IMR-90 (cell line): ENCODE results near the gene GHR. TPM values are rescaled to one million over a fixed set of nuclear protein-coding genes. Genes with fewer than 3 reads are reported as not detected.

Source experiments
- ATAC-seq: fragments of 200-7000 bp; cut with Tn5 transposase; 2 replicates; pipeline ENCODE4 v1.9.1; 2020; ENCODE audit warnings: low read depth, mild to moderate bottlenecking, moderate library complexity
- BruUV-seq: library from RNA; stranded (reverse); fragments of 400-500 nt; replicated peaks from 2 replicates; lab custom pipeline; 2021; lab: Mats Ljungman, UMichigan
- CTCF ChIA-PET: fragments of 300-600 bp; formaldehyde crosslinking; extraction: SDS; loops from one replicate; lab custom pipeline; 2021; ENCODE audit warnings: antibody characterized with exemption; lab: Yijun Ruan, JAX
- POLR2A ChIA-PET: fragments of 300-600 bp; sonication (Branson Sonifier 250); formaldehyde crosslinking; loops from one replicate; lab custom pipeline; 2022; ENCODE audit warnings: antibody characterized with exemption; ENCODE audit not compliant: unreplicated experiment; lab: Charles Lee
- DNase-seq: peaks from one replicate; pipeline ENCODE4 v3.0.0; 2013
- H2AFZ ChIP-seq: replicated peaks from 2 replicates; pipeline ENCODE3; 2013; ENCODE audit warnings: low read length, mild to moderate bottlenecking; ENCODE audit not compliant: poor library complexity
- H2AK5ac ChIP-seq: 2 replicates; pipeline ENCODE4 v1.6.1; 2013; ENCODE audit warnings: low read depth, low read length, inconsistent platforms
- H2AK9ac ChIP-seq: replicated peaks from 2 replicates; pipeline ENCODE3; 2013; ENCODE audit warnings: mild to moderate bottlenecking, low read depth, low read length, moderate library complexity; ENCODE audit not compliant: poor library complexity
- H2BK120ac ChIP-seq: 2 replicates; pipeline ENCODE4 v1.6.1; 2013; ENCODE audit warnings: low read depth, low read length, inconsistent platforms
- H2BK15ac ChIP-seq: 3 replicates; pipeline ENCODE4 v1.6.1; 2013; ENCODE audit warnings: low read depth, low read length, inconsistent platforms
- H2BK20ac ChIP-seq: 2 replicates; pipeline ENCODE4 v1.6.1; 2013; ENCODE audit warnings: low read depth, mild to moderate bottlenecking, inconsistent platforms, low read length, moderate library complexity
- H2BK5ac ChIP-seq: 2 replicates; pipeline ENCODE4 v1.6.1; 2013; ENCODE audit warnings: mild to moderate bottlenecking, low read depth, low read length, inconsistent platforms; ENCODE audit not compliant: poor library complexity, severe bottlenecking
- H3K14ac ChIP-seq: replicated peaks from 2 replicates; pipeline ENCODE4 v1.6.1; 2013; ENCODE audit warnings: low read depth, low read length, inconsistent platforms
- H3K18ac ChIP-seq: 2 replicates; pipeline ENCODE4 v1.6.1; 2013; ENCODE audit warnings: low read depth, low read length, control low read depth
- H3K23ac ChIP-seq: 2 replicates; pipeline ENCODE4 v1.6.1; 2013; ENCODE audit warnings: low read depth, low read length, inconsistent platforms
- H3K27ac ChIP-seq: 2 replicates; pipeline ENCODE4 v1.5.1; 2013; ENCODE audit warnings: mild to moderate bottlenecking, control low read depth, low read length; ENCODE audit not compliant: insufficient read depth
- H3K27me3 ChIP-seq: 2 replicates; pipeline ENCODE4 v1.6.1; 2013; ENCODE audit warnings: low read length; ENCODE audit not compliant: control insufficient read depth, insufficient read depth
- H3K36me3 ChIP-seq: 2 replicates; pipeline ENCODE4 v1.6.1; 2013; ENCODE audit warnings: low read length, mixed read lengths; ENCODE audit not compliant: control insufficient read depth, insufficient read depth
- H3K4ac ChIP-seq: 2 replicates; pipeline ENCODE4 v1.6.1; 2013; ENCODE audit warnings: low read depth, low read length, inconsistent platforms
- H3K4me1 ChIP-seq: 2 replicates; pipeline ENCODE4 v1.6.1; 2013; ENCODE audit warnings: low read length, mixed read lengths; ENCODE audit not compliant: control insufficient read depth, insufficient read depth
- H3K4me2 ChIP-seq: 2 replicates; pipeline ENCODE4 v1.6.1; 2013; ENCODE audit warnings: low read depth, mild to moderate bottlenecking, control low read depth, low read length, moderate library complexity
- H3K4me3 ChIP-seq: 2 replicates; pipeline ENCODE4 v1.5.1; 2013; ENCODE audit warnings: low read depth, mild to moderate bottlenecking, control low read depth, low read length, moderate library complexity; ENCODE audit not compliant: insufficient read depth
- H3K56ac ChIP-seq: 2 replicates; pipeline ENCODE4 v1.6.1; 2013; ENCODE audit warnings: low read length, inconsistent platforms; ENCODE audit not compliant: insufficient read depth; ENCODE audit errors: extremely low read depth
- H3K79me1 ChIP-seq, 2 experiments: 2 replicates each; pipeline ENCODE4 v1.6.1; 2013; ENCODE audit warnings: low read length in 2 of 2, inconsistent platforms in 1 of 2, low read depth in 1 of 2
- H3K9ac ChIP-seq: 2 replicates; pipeline ENCODE4 v1.6.1; 2013; ENCODE audit warnings: low read depth, low read length, control low read depth
- H3K9me1 ChIP-seq: 2 replicates; pipeline ENCODE4 v1.6.1; 2013; ENCODE audit warnings: low read length, inconsistent platforms; ENCODE audit not compliant: insufficient read depth
- H3K9me3 ChIP-seq: 2 replicates; pipeline ENCODE4 v1.6.1; 2013; ENCODE audit warnings: low read length; ENCODE audit not compliant: control insufficient read depth, insufficient read depth
- H4K20me1 ChIP-seq: 2 replicates; pipeline ENCODE4 v1.6.1; 2013; ENCODE audit warnings: low read length, inconsistent platforms; ENCODE audit not compliant: insufficient read depth
- H4K5ac ChIP-seq: 2 replicates; pipeline ENCODE4 v1.6.1; 2013; ENCODE audit warnings: mild to moderate bottlenecking, low read depth, low read length, control low read depth
- H4K8ac ChIP-seq, 2 experiments: 2 replicates each; pipeline ENCODE4 v1.6.1; 2013; ENCODE audit warnings: low read depth in 2 of 2, low read length in 2 of 2, control low read depth in 1 of 2, inconsistent platforms in 1 of 2
- H4K91ac ChIP-seq: 2 replicates; pipeline ENCODE4 v1.6.1; 2013; ENCODE audit warnings: low read depth, low read length, inconsistent platforms; ENCODE audit not compliant: insufficient read depth
- RCOR1 ChIP-seq: IDR thresholded peaks from 2 replicates; pipeline ENCODE4 v1.6.1; 2012; ENCODE audit warnings: mild to moderate bottlenecking, low read length, improper control_type of control experiment; ENCODE audit not compliant: insufficient replicate concordance
- WGBS, 2 experiments: methylation state at CpG; one replicate each; pipeline versions ENCODE4 v1.1.5 to v1.1.7; 2013; ENCODE audit warnings: missing lambda C conversion rate in 2 of 2; ENCODE audit not compliant: insufficient read length in 1 of 2; ENCODE audit errors: extremely low coverage in 2 of 2; 5-methylcytosine and 5-hydroxymethylcytosine counted together
- dilution Hi-C: fragments of 300-500 bp; cut with HindIII; formaldehyde crosslinking; loops from one replicate; pipeline ENCODE4 v1.14.3; 2018; ENCODE audit warnings: low sequenced_read_pairs; ENCODE audit not compliant: unreplicated experiment
- in situ Hi-C: fragments of 300-500 bp; cut with MboI; formaldehyde crosslinking; loops from 3 replicates; pipeline ENCODE4 v1.14.3; 2019; ENCODE audit warnings: low sequenced_read_pairs, inconsistent platforms, mixed read lengths
- intact Hi-C: fragments of 100-400 bp; cut with micrococcal nuclease; formaldehyde crosslinking; loops from 2 replicates; pipeline ENCODE4 v1.10.0; 2022
- polyA plus RNA-seq, 3 experiments: library from polyadenylated mRNA; depleted of rRNA; stranded (reverse); fragments of >200 nt; gene quantifications; 2 replicates each; pipeline ENCODE4 v1.2.3, GENCODE V29; 2012; ENCODE audit warnings: low replicate concordance in 1 of 3
- total RNA-seq: library from RNA; depleted of rRNA; stranded (reverse); fragments of >200 nt; gene quantifications from 2 replicates; pipeline ENCODE4 v1.2.3, GENCODE V29; 2012

The GHR gene
- total and polyA plus RNA-seq, 2 of the 4 experiments (the other 2 are of a cell fraction): 0.36 to 1.1 TPM

DNA sequence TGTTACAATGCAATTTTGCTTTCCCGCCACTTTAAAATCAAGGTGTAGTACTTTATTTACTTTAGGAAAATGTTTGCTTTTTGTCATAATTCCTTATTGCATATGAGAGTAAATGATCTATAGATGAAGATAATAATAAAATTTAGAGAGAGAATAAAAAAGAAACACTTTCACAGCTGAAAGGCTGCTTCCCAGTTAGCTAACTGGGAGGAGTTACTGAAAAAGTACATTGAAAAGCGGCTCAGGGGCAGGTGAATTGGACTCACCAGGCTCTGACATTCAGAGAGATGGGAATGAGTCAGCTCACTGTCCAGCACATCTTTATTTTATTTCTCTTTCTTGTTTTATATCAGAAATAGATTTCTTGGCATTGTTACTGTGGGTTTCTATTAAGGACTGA lies 201.7 kb downstream of the GHR start:
- no peak overlapping the region for H2BK20ac ChIP-seq
- no peak overlapping the region for H2AFZ ChIP-seq
- no peak overlapping the region for H3K4me2 ChIP-seq
- no peak overlapping the region for H2BK120ac ChIP-seq
- no peaks in the 10 kb centered on the region for H3K9me3 ChIP-seq
- H4K91ac ChIP-seq: no peak overlapping the region
- H3K9me1 ChIP-seq: no peaks in the 10 kb centered on the region
- no peaks in the 10 kb centered on the region for H3K36me3 ChIP-seq
- H3K4ac ChIP-seq: no peak overlapping the region
- H4K8ac ChIP-seq: no peak overlapping the region
- no TSS peak for BruUV-seq
- TF ChIP-seq RCOR1: no peak
- DNase-seq: no peak
- no peak overlapping the region for H3K9ac ChIP-seq
- H3K23ac ChIP-seq: no peak overlapping the region
- in situ Hi-C loops: no loop called here
- no peaks in the 10 kb centered on the region; the same call in 1 of the 2 replicates for H3K4me1 ChIP-seq
- dilution Hi-C loops: no loop called here
- H4K20me1 ChIP-seq: no peaks in the 10 kb centered on the region
- no peak overlapping the region for H2AK9ac ChIP-seq
- ChIA-PET CTCF (no interaction called here), POLR2A (no interaction called here)
- H3K4me3 ChIP-seq: no peak overlapping the region
- no peaks in the 10 kb centered on the region for H3K79me1 ChIP-seq
- H2BK15ac ChIP-seq: no peak overlapping the region
- intact Hi-C loops: loop anchor here (1.0 kb wide), 1 partner anchor 8 kb away; no protein-coding TSS in a partner anchor
- H2AK5ac ChIP-seq: no peak overlapping the region
- no peak overlapping the region for H3K18ac ChIP-seq
- no peak overlapping the region for H3K56ac ChIP-seq
- ATAC-seq: no peak
- H3K14ac ChIP-seq: no peak overlapping the region
- no peak overlapping the region for H2BK5ac ChIP-seq
- no CpG with 5 or more reads among the region's 2 CpGs for WGBS, 2 experiments
- no peak overlapping the region for H3K27ac ChIP-seq
- H4K5ac ChIP-seq: no peak overlapping the region
- H3K27me3 ChIP-seq: no peaks in the 10 kb centered on the region
